ENCODE data around the gene DPYD.

Gene DPYD

GRCh38 chr1:97781762-97782337, 139.0 kb downstream of the DPYD start:
- no peak for DNase-seq

DNA sequence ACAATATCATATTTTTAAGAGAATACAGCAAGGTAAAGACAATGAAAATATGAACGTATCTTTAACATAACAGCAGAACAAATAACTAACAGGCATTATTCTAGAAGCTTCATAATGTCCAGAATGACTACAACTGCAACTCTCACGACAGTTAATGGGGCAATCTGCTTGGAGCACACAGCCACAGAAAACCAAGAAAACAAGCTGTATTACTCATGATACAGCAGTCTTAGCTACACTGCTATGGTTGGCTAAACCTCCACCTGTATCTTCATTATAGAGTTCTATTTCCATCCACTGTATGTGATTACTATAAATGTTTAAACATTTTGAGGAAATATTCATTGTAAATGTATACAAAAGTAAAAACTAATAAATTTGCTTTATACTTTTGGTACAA, 139.9 kb downstream of the DPYD start:
- DNase-seq, result no peak

- DNase-seq, result no peak
Measured at GRCh38 chr1:97778718-97779117, 142.1 kb downstream of the DPYD start.

- DNase-seq, result no peak
Measured at GRCh38 chr1:97770376-97770775, 150.5 kb downstream of the DPYD start.

- no peak for DNase-seq
Measured at GRCh38 chr1:97767381-97767780, 153.5 kb downstream of the DPYD start.

- DNase-seq, result no peak
Measured at GRCh38 chr1:97764991-97765390, 155.8 kb downstream of the DPYD start.

DNA sequence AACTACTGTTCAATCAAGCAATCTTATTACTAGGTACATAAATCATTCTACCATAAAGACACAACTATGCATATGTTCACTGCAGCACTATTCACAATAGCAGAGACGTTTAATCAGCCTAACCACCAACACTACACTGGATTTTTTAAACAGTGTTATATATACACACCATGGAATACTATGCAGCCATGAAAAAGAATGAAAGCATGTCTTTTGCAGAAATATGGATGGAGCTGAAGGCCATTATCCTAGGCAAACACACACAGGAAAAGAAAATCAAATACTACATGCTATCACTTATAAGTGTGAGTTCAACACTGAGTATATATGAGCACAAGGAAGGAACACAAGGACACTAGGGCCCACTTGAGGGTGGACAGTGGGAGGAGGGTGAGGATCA, 159.2 kb downstream of the DPYD start:
- DNase-seq, result no peak

- no peak for DNase-seq
Measured at GRCh38 chr1:97759078-97759477, 161.8 kb downstream of the DPYD start.

GRCh38 chr1:97758541-97759057, 162.2 kb downstream of the DPYD start:
- no peak for DNase-seq

DNA sequence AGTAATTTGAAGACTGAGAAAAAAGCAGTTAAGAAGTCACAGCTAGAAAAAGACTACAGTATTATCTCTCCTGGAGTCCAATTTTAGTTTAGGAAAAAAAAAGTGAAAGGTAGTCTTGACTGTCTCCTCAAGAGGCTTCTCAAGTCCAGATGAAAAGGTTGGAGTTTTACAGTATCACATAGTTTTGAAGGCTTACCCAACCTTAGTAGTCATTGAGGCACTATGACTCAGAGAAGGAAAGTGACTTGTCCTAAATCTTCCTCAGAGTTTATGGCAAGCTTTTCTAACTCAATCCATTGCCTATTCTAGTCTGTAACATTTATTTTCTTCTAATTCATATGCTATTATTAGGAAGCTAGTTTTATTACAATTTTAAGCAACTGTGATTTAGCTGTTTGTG, 174.9 kb downstream of the DPYD start:
- DNase-seq, result no peak

GRCh38 chr1:97744977-97745376, 175.9 kb downstream of the DPYD start:
- no peak for DNase-seq

DNA sequence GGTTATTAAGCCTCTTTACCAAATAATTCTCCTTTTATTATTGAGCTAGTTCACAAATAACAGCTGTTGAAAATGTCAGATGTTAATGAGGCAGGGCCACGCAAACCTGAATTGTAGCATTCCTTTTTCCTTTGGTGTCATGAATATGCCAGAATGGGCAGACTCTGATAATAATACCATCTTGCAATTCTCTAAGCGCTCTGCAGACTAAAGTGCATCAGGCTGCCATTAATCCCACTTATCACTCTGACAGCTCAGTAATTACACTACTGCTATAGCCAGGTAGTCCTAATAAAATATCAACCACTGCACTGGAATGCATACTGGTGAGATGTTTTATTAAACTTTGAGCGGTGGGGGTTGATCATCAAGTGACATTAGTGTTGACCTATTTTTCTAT, 177.7 kb downstream of the DPYD start:
- DNase-seq, result no peak

GRCh38 chr1:97740891-97741290, 179.9 kb downstream of the DPYD start:
- no peak for DNase-seq

DNA sequence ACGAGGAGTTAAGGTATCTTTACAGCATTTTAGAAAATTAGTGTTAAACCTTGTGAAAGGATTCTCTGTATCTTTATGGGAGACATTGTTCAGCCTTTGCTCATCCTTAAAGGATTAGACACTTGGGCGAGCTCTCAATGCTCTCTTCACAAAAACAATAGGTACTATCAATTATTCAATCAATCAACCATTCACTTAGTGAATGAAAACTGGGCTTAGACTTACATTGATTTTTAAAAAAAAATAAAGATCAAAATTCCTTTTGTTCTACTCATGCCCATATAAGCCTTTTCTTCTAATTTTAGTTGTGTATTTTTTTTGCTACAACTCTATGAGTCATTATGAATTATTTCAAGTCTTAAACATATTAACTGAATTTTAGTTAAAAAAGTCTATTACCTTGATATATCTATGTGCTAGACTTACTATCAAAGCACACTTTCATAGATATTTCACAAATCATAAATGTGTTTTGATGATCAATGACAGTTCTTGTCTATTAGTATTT, 181.2 kb downstream of the DPYD start:
- DNase-seq, result no peak

GRCh38 chr1:97738270-97738669, 182.6 kb downstream of the DPYD start:
- no peak for DNase-seq

GRCh38 chr1:97730271-97730670, 190.6 kb downstream of the DPYD start:
- no peak for DNase-seq

GRCh38 chr1:97728436-97728835, 192.4 kb downstream of the DPYD start:
- no peak for DNase-seq

GRCh38 chr1:97727029-97727428, 193.8 kb downstream of the DPYD start:
- DNase-seq, result no peak

GRCh38 chr1:97726386-97726785, 194.4 kb downstream of the DPYD start:
- DNase-seq, result no peak

- no peak for DNase-seq
Measured at GRCh38 chr1:97721221-97721620, 199.6 kb downstream of the DPYD start.

GRCh38 chr1:97712980-97713379, 207.9 kb downstream of the DPYD start:
- DNase-seq, result no peak

DNA sequence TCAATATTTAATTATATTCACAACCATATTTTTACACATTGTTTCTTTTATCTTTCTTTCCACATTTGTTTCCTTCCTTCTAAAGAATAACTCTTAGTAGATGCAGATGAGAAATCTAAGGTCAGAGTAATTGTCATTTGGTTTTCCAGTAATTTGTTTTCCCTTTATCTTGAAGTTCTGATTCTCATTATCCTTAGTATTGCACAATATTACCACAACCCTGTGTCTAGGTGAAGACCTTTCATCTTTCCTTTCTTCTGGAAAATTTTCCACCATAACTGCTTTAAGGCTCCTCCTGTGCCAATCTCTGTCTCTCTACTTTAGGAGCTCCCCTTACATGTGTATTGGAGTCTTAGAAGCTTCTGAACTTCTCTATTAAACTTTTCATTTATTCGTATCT, 209.0 kb downstream of the DPYD start:
- DNase-seq, result no peak

GRCh38 chr1:97693601-97694000, 227.2 kb downstream of the DPYD start:
- no peak for DNase-seq

- DNase-seq, result no peak
Measured at GRCh38 chr1:97691325-97691724, 229.5 kb downstream of the DPYD start.

DNA sequence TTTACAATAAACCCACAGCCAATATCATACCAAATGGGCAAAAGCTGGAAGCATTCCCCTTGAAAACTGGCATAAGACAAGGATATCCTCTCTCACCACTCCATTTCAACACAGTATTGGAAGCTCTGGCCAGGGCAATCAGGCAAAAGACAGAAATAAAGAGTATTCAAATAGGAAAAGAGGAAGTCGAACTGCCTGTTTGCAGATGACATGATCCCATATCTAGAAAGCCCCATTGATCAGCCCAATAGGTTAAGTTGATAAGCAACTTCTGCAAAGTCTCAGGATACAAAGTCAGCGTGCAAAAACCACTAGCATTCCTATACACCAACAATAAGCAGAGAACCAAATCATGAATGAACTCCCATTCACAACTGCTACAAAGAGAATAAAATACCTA, 235.5 kb downstream of the DPYD start:
- no peak for DNase-seq

Measured in NCI-H774 (cell line).